HG02970 (cell line): Measurements from ENCODE around the gene MLX.
"Not testable (repeated sequence)": the region's sequence is repeated elsewhere in the genome, so short reads cannot be mapped to it uniquely, and the experiment has no call there.

Source experiments
- ATAC-seq: cut with Tn5 transposase; IDR thresholded peaks from one replicate; pipeline ENCODE4 v1.9.1; 2021; ENCODE audit warnings: mild to moderate bottlenecking, moderate library complexity, moderate number of reproducible peaks; ENCODE audit not compliant: unreplicated experiment, low FRiP score

Gene MLX

GRCh38 chr17:42554250-42555121 is 12.4 kb upstream of the MLX start:
- ATAC-seq = no peak

- no peak for ATAC-seq
Measured at GRCh38 chr17:42555122-42555622, 11.7 kb upstream of the MLX start.

GRCh38 chr17:42555961-42556617 is 10.8 kb upstream of the MLX start:
- ATAC-seq = not testable (repeated sequence)

- no peak for ATAC-seq
Measured at GRCh38 chr17:42559075-42559474, 7.8 kb upstream of the MLX start.

- ATAC-seq = no peak
Measured at GRCh38 chr17:42560246-42560645, 6.7 kb upstream of the MLX start.

GRCh38 chr17:42561897-42562387 is 5.0 kb upstream of the MLX start, which contains the start of gene COASY:
Gene COASY (plus strand): TSS chr17:42562148. CDS start chr17:42562623, 475 bp downstream.
- ATAC-seq = no peak

- ATAC-seq = no peak
Measured at GRCh38 chr17:42562388-42563142, 4.3 kb upstream of the MLX start.

GRCh38 chr17:42563143-42563509 is 3.8 kb upstream of the MLX start:
- ATAC-seq = no peak

- ATAC-seq = no peak
Measured at GRCh38 chr17:42563543-42563942, 3.4 kb upstream of the MLX start.

- ATAC-seq = no peak
Measured at GRCh38 chr17:42563950-42564349, 3.0 kb upstream of the MLX start.

GRCh38 chr17:42564815-42565522 is 1.9 kb upstream of the MLX start:
- ATAC-seq = no peak

- no peak for ATAC-seq
Measured at GRCh38 chr17:42565523-42566214, 1.2 kb upstream of the MLX start.

- no peak for ATAC-seq
Measured at GRCh38 chr17:42566215-42566882, 551 bp upstream of the MLX start.

- ATAC-seq = no peak
Measured at GRCh38 chr17:42568341-42569111, 1.6 kb downstream of the MLX start.

- no peak for ATAC-seq
Measured at GRCh38 chr17:42571435-42572225, 4.7 kb downstream of the MLX start.

- no peak for ATAC-seq
Measured at GRCh38 chr17:42573095-42573494, 6.2 kb downstream of the MLX start.

GRCh38 chr17:42574463-42574862 is 7.6 kb downstream of the MLX start:
- no peak for ATAC-seq
